Endothelial cell of umbilical vein (primary cell): Measurements from ENCODE around the gene ABCC11.

Source experiments
- CTCF ChIP-seq, 2 donors: IDR thresholded peaks; 1 replicate in 1 of 2; 2 replicates in 1 of 2; pipeline ENCODE4 v1.5.1; 2011; ENCODE audit warnings: low read length in 2 of 2, mild to moderate bottlenecking in 2 of 2, moderate library complexity in 2 of 2, control low read depth in 1 of 2, inconsistent platforms in 1 of 2, low read depth in 1 of 2; ENCODE audit not compliant: insufficient read depth in 1 of 2; ENCODE audit errors: extremely low read depth in 1 of 2
- EZH2 ChIP-seq: IDR thresholded peaks from 2 replicates; pipeline ENCODE4 v1.6.1; 2012; ENCODE audit warnings: borderline replicate concordance, low read depth, mild to moderate bottlenecking, moderate library complexity, low read length, inconsistent platforms; ENCODE audit not compliant: severe bottlenecking

- no peak for TF ChIP-seq EZH2
- TF ChIP-seq CTCF (IDR thresholded peaks at IDR 0.05; ENCODE audit: extremely low read depth in 1 of 2, insufficient read depth in 1 of 2, low read depth in 1 of 2, low read length in 2 of 2), result no peak
Observed at GRCh38 chr16:48234630-48235029, 12.7 kb downstream of the ABCC11 start.
